Kidney epithelial cell (primary cell): ENCODE measurements around the gene ABCC4. TPM values are rescaled to one million over a fixed set of nuclear protein-coding genes. Genes with fewer than 3 reads are reported as not detected.

ENCODE experiments used
- DNase-seq: peaks from one replicate; pipeline ENCODE4 v3.0.0-alpha.2; 2010; ENCODE audit warnings: low read depth
- H3K27me3 ChIP-seq: 2 replicates; pipeline ENCODE4 v1.6.0; 2011; ENCODE audit warnings: low read length; ENCODE audit not compliant: control insufficient read depth, insufficient read depth
- H3K36me3 ChIP-seq: 2 replicates; pipeline ENCODE4 v1.5.1; 2011; ENCODE audit warnings: low read length; ENCODE audit not compliant: control insufficient read depth, insufficient read depth
- H3K4me3 ChIP-seq: 2 replicates; pipeline ENCODE4 v1.5.1; 2011; ENCODE audit warnings: low read depth, mild to moderate bottlenecking, control low read depth, low read length
- total RNA-seq: library from RNA; depleted of rRNA; stranded (reverse); fragments of >200 nt; gene quantifications from 2 replicates; pipeline ENCODE4 v1.2.3, GENCODE V29; 2015
- TF ChIP-seq, protein P1 (sequence below): IDR thresholded peaks from 2 replicates; pipeline ENCODE4 v1.5.1; 2011; ENCODE audit warnings: mild to moderate bottlenecking, moderate library complexity, low read length, control low read depth, inconsistent platforms; ENCODE audit not compliant: insufficient read depth, poor library complexity, severe bottlenecking

ABCC4 gene
- total RNA-seq, 1 donor from 2014 or later: 17.3 TPM

DNA sequence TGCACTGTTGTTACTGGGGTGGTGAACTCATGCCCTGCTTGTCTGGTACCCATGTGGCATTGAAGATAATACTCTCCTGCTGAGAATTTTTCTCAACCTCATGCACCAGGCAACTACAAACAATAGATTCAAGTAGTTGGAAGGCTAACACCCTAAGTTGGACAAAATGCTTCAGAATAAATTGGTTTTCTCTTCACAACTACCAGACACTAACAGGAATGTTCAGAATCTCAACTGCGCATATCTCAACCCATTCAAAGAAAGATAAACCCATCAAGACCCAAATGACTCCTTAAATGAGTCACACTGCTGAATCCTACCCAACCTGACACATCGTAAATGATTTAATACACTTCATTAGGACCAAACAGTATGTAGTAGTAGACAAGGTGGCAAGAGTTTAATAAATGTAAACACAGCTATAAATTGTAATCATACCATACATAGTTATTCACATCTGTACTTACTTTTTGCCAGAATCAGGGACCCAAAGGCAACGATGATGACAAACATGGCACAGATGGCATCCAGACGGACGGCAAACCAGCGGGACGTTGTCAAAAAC is 227.4 kb downstream of the ABCC4 start:
- TF ChIP-seq, protein P1, sequence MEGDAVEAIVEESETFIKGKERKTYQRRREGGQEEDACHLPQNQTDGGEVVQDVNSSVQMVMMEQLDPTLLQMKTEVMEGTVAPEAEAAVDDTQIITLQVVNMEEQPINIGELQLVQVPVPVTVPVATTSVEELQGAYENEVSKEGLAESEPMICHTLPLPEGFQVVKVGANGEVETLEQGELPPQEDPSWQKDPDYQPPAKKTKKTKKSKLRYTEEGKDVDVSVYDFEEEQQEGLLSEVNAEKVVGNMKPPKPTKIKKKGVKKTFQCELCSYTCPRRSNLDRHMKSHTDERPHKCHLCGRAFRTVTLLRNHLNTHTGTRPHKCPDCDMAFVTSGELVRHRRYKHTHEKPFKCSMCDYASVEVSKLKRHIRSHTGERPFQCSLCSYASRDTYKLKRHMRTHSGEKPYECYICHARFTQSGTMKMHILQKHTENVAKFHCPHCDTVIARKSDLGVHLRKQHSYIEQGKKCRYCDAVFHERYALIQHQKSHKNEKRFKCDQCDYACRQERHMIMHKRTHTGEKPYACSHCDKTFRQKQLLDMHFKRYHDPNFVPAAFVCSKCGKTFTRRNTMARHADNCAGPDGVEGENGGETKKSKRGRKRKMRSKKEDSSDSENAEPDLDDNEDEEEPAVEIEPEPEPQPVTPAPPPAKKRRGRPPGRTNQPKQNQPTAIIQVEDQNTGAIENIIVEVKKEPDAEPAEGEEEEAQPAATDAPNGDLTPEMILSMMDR: no peak
- Histone ChIP-seq H3K36me3 (peaks cover 1% of the 10 kb centered on the region), H3K4me3 (no peak overlapping the region), H3K27me3 (no peaks in the 10 kb centered on the region)
- DNase-seq: no peak

GRCh38 chr13:95067303-95067702 is 233.9 kb downstream of the ABCC4 start:
- DNase-seq: no peak
- Histone ChIP-seq H3K36me3 (peaks cover 1% of the 10 kb centered on the region), H3K4me3 (no peak overlapping the region), H3K27me3 (no peaks in the 10 kb centered on the region)
- TF ChIP-seq, protein P1: no peak

GRCh38 chr13:95060014-95060519 is 241.2 kb downstream of the ABCC4 start:
- Histone ChIP-seq H3K27me3 (no peaks in the 10 kb centered on the region), H3K4me3 (no peak overlapping the region), H3K36me3 (no peaks in the 10 kb centered on the region)
- TF ChIP-seq, protein P1: no peak
- DNase-seq: no peak

- H3K27me3 ChIP-seq: no peaks in the 10 kb centered on the region
- DNase-seq: no peak
- H3K4me3 ChIP-seq: no peak overlapping the region
- H3K36me3 ChIP-seq: no peaks in the 10 kb centered on the region
- TF ChIP-seq, protein P1: no peak
Observed at GRCh38 chr13:95059306-95059705, 241.9 kb downstream of the ABCC4 start.

- TF ChIP-seq, protein P1: no peak
- H3K36me3 ChIP-seq: no peaks in the 10 kb centered on the region
- H3K4me3 ChIP-seq: no peak overlapping the region
- no peaks in the 10 kb centered on the region for H3K27me3 ChIP-seq
- DNase-seq: no peak
Observed at GRCh38 chr13:95058680-95059079, 242.6 kb downstream of the ABCC4 start.

DNA sequence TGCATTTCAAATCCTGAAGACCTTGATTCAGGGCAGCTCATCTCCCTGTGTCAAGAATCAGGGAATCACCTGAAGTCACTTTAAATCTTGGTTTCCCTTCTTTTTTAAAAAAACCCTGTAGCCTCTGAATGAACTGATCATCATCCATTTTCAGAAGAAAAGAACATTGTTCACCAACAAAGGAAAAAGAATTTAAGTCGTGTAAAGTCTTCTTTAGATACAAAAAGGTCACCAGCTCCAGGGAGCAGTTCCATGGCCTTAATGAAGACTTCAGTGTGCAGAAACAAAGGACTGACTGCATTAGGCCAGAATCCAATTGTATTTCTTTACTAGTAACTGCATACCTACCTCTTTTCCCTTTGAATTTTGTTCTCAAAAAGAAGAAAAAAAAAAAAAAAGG is 245.0 kb downstream of the ABCC4 start:
- Histone ChIP-seq H3K36me3 (no peaks in the 10 kb centered on the region), H3K4me3 (no peak overlapping the region), H3K27me3 (no peaks in the 10 kb centered on the region)
- DNase-seq: no peak
- TF ChIP-seq, protein P1: no peak
